ENCODE results near the gene DCC.

Gene DCC

GRCh38 chr18:52339891-52340371, at the start of gene DCC:
Gene DCC, plus strand, starts transcription at chr18:52340197. Its CDS starts 591 bp downstream, at chr18:52340788.
- TF ChIP-seq CTCF (IDR thresholded peaks at IDR 0.05; ENCODE audit: low read depth, low read length, missing control alignments): no peak
- no peak for DNase-seq (ENCODE audit: extremely low read depth, low read depth)
- H3K4me3 ChIP-seq (replicated peaks; ENCODE audit: low read depth, low read length): no peak within 1 kb of the TSS

- no peak for TF ChIP-seq CTCF (IDR thresholded peaks at IDR 0.05; ENCODE audit: low read depth, low read length, missing control alignments)
- no peak for DNase-seq (ENCODE audit: extremely low read depth, low read depth)
- H3K4me3 ChIP-seq (replicated peaks; ENCODE audit: low read depth, low read length): no peak overlapping the region
These were observed 29.3 kb upstream of the DCC start for GRCh38 chr18:52310651-52311050.

GRCh38 chr18:52311331-52311730, 28.7 kb upstream of the DCC start:
- H3K4me3 ChIP-seq (replicated peaks; ENCODE audit: low read depth, low read length): no peak overlapping the region
- no peak for TF ChIP-seq CTCF (IDR thresholded peaks at IDR 0.05; ENCODE audit: low read depth, low read length, missing control alignments)
- DNase-seq (ENCODE audit: extremely low read depth, low read depth): no peak

GRCh38 chr18:52312346-52312745, 27.7 kb upstream of the DCC start:
- no peak overlapping the region for H3K4me3 ChIP-seq (replicated peaks; ENCODE audit: low read depth, low read length)
- no peak for TF ChIP-seq CTCF (IDR thresholded peaks at IDR 0.05; ENCODE audit: low read depth, low read length, missing control alignments)
- DNase-seq (ENCODE audit: extremely low read depth, low read depth): no peak

- TF ChIP-seq CTCF (IDR thresholded peaks at IDR 0.05; ENCODE audit: low read depth, low read length, missing control alignments): no peak
These were observed 26.8 kb upstream of the DCC start for GRCh38 chr18:52313213-52313612.

GRCh38 chr18:52319424-52319983, 20.5 kb upstream of the DCC start:
- H3K4me3 ChIP-seq (replicated peaks; ENCODE audit: low read depth, low read length): no peak overlapping the region
- TF ChIP-seq CTCF (IDR thresholded peaks at IDR 0.05; ENCODE audit: low read depth, low read length, missing control alignments): no peak
- no peak for DNase-seq (ENCODE audit: extremely low read depth, low read depth)

More at GRCh38 chr18:52313213-52313612, 26.8 kb upstream of the DCC start:
- DNase-seq (ENCODE audit: extremely low read depth, low read depth): no peak
- no peak overlapping the region for H3K4me3 ChIP-seq (replicated peaks; ENCODE audit: low read depth, low read length)

GRCh38 chr18:52322307-52322706, 17.7 kb upstream of the DCC start:
- no peak for DNase-seq (ENCODE audit: extremely low read depth, low read depth)
- TF ChIP-seq CTCF (IDR thresholded peaks at IDR 0.05; ENCODE audit: low read depth, low read length, missing control alignments): no peak
- H3K4me3 ChIP-seq (replicated peaks; ENCODE audit: low read depth, low read length): no peak overlapping the region

Measured in HFF-Myc (cell line).